Mammary epithelial cell (primary cell): Measurements from ENCODE around the gene YBX2.

Experiments
- EZH2 ChIP-seq: IDR thresholded peaks from 2 replicates; pipeline ENCODE4 v1.6.1; 2012; ENCODE audit warnings: low read length, inconsistent platforms, borderline replicate concordance
- TF ChIP-seq, protein P1 (sequence below), 2 donors: IDR thresholded peaks in 1 of 2; conservative IDR thresholded peaks in 1 of 2; 2 replicates each; pipeline ENCODE4 v1.5.1; 2011 to 2012; ENCODE audit warnings: inconsistent platforms in 2 of 2, low read length in 2 of 2, mild to moderate bottlenecking in 2 of 2, control low read depth in 1 of 2, low read depth in 1 of 2; ENCODE audit not compliant: insufficient read depth in 1 of 2; ENCODE audit errors: extremely low read depth in 1 of 2

DNA sequence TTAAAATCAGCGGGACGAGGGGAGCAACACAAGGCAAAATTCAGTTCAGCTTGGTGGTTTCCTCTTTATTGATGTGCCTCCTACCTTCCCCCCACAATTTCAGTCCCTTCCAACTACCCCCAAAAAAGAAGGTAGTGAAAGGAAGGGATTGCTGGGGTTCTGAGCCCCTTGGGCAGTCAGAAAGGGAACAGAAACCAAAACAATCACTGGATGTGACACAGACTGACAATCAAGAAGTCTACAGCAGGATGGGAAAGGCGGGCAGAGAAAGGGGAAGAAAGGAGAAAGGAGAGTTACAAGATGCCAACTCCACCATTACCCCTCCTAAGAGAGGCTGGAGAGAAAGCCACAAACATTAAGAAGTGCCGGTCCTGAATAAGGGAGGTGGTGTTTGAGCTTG is 54.1 kb downstream of the YBX2 start:
- no peak for TF ChIP-seq EZH2
- TF ChIP-seq, protein P1, sequence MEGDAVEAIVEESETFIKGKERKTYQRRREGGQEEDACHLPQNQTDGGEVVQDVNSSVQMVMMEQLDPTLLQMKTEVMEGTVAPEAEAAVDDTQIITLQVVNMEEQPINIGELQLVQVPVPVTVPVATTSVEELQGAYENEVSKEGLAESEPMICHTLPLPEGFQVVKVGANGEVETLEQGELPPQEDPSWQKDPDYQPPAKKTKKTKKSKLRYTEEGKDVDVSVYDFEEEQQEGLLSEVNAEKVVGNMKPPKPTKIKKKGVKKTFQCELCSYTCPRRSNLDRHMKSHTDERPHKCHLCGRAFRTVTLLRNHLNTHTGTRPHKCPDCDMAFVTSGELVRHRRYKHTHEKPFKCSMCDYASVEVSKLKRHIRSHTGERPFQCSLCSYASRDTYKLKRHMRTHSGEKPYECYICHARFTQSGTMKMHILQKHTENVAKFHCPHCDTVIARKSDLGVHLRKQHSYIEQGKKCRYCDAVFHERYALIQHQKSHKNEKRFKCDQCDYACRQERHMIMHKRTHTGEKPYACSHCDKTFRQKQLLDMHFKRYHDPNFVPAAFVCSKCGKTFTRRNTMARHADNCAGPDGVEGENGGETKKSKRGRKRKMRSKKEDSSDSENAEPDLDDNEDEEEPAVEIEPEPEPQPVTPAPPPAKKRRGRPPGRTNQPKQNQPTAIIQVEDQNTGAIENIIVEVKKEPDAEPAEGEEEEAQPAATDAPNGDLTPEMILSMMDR (conservative IDR thresholded peaks at IDR 0.05 in 1 of 2, IDR thresholded peaks at IDR 0.05 in 1 of 2; ENCODE audit: extremely low read depth in 1 of 2, insufficient read depth in 1 of 2, low read depth in 1 of 2, low read length in 2 of 2) = no peak
